NCI-H2196 (cell line): Measurements from ENCODE around the gene OR2V1.
A peak's percentile ranks its signal among the peaks of the same experiment; 100 is the strongest.
"Not testable (repeated sequence)": the region's sequence is repeated elsewhere in the genome, so short reads cannot be mapped to it uniquely, and the experiment has no call there.

Experiments
- DNase-seq: peaks from one replicate; lab custom pipeline; 2025; ENCODE audit not compliant: unreplicated experiment; lab: John Stamatoyannopoulos, UW

OR2V1 gene

GRCh38 chr5:181160152-181160754 lies 29.3 kb upstream of the OR2V1 start:
- peak; percentile 9 for DNase-seq

GRCh38 chr5:181159286-181160151 lies 28.6 kb upstream of the OR2V1 start:
- DNase-seq, result peak; percentile 89

GRCh38 chr5:181158869-181159268 lies 27.9 kb upstream of the OR2V1 start:
- DNase-seq, result no peak

- DNase-seq, result no peak
These were observed 25.8 kb upstream of the OR2V1 start for GRCh38 chr5:181156758-181157157.

- no peak for DNase-seq
These were observed 22.8 kb upstream of the OR2V1 start for GRCh38 chr5:181153814-181154213.

GRCh38 chr5:181152406-181152805 lies 21.4 kb upstream of the OR2V1 start:
- DNase-seq, result no peak

- no peak for DNase-seq
These were observed 20.2 kb upstream of the OR2V1 start for GRCh38 chr5:181151146-181151545.

- DNase-seq, result no peak
These were observed 19.1 kb upstream of the OR2V1 start for GRCh38 chr5:181149806-181150733.

GRCh38 chr5:181149355-181149754 lies 18.4 kb upstream of the OR2V1 start:
- DNase-seq, result no peak

GRCh38 chr5:181146927-181147636 lies 16.1 kb upstream of the OR2V1 start, which contains the start of gene OR2V2:
TSS of gene OR2V2 (plus strand) at chr5:181147586. CDS start at chr5:181154943, 7,357 bp downstream.
- not testable (repeated sequence) for DNase-seq

- no peak for DNase-seq
These were observed 14.2 kb upstream of the OR2V1 start for GRCh38 chr5:181145133-181145532.

- DNase-seq, result no peak
These were observed 11.1 kb upstream of the OR2V1 start for GRCh38 chr5:181142054-181142453.

GRCh38 chr5:181140766-181141165 lies 9.8 kb upstream of the OR2V1 start:
- no peak for DNase-seq

GRCh38 chr5:181138258-181138657 lies 7.3 kb upstream of the OR2V1 start:
- no peak for DNase-seq

- no peak for DNase-seq
These were observed 5.5 kb upstream of the OR2V1 start for GRCh38 chr5:181136361-181136955.

- DNase-seq, result no peak
These were observed 3.3 kb upstream of the OR2V1 start for GRCh38 chr5:181134259-181134658.

- DNase-seq, result no peak
These were observed 2.8 kb upstream of the OR2V1 start for GRCh38 chr5:181133610-181134231.

- DNase-seq, result no peak
These were observed 2.1 kb upstream of the OR2V1 start for GRCh38 chr5:181133083-181133482.

- no peak for DNase-seq
These were observed 545 bp upstream of the OR2V1 start for GRCh38 chr5:181131514-181131913.

- not testable (repeated sequence) for DNase-seq
These were observed 888 bp downstream of the OR2V1 start for GRCh38 chr5:181130081-181130480.
